ENCODE measurements around the gene CDK4.

Gene CDK4

GRCh38 chr12:57771236-57771872 is 19.2 kb upstream of the CDK4 start:
- DNase-seq: no peak

- no peak for DNase-seq
These were observed 18.6 kb upstream of the CDK4 start for GRCh38 chr12:57770734-57771133.

GRCh38 chr12:57769594-57769993 is 17.5 kb upstream of the CDK4 start:
- DNase-seq: no peak

- DNase-seq: no peak
These were observed 15.8 kb upstream of the CDK4 start for GRCh38 chr12:57767876-57768275.

- no peak for DNase-seq
These were observed 15.2 kb upstream of the CDK4 start for GRCh38 chr12:57767305-57767698.

- no peak for DNase-seq
These were observed 14.6 kb upstream of the CDK4 start, which contains the start of gene CYP27B1 for GRCh38 chr12:57766464-57767304. TSS of gene CYP27B1 (minus strand) at chr12:57767078. CDS start at chr12:57767041, 37 bp downstream.

- no peak for DNase-seq
These were observed 13.8 kb upstream of the CDK4 start for GRCh38 chr12:57765698-57766463.

- DNase-seq: no peak
These were observed 13.0 kb upstream of the CDK4 start for GRCh38 chr12:57765003-57765697.

GRCh38 chr12:57764662-57765002 is 12.5 kb upstream of the CDK4 start:
- DNase-seq: no peak

GRCh38 chr12:57763881-57764661 is 12.0 kb upstream of the CDK4 start:
- no peak for DNase-seq

- no peak for DNase-seq
These were observed 10.4 kb upstream of the CDK4 start for GRCh38 chr12:57762463-57762862.

- no peak for DNase-seq
These were observed 9.4 kb upstream of the CDK4 start for GRCh38 chr12:57761391-57761998.

GRCh38 chr12:57760347-57760982 is 8.4 kb upstream of the CDK4 start:
- no peak for DNase-seq

GRCh38 chr12:57759360-57759980 is 7.4 kb upstream of the CDK4 start:
- DNase-seq: no peak

GRCh38 chr12:57758552-57759359 is 6.6 kb upstream of the CDK4 start:
- no peak for DNase-seq

- no peak for DNase-seq
These were observed 5.7 kb upstream of the CDK4 start for GRCh38 chr12:57757771-57758170.

GRCh38 chr12:57756406-57757341 is 4.6 kb upstream of the CDK4 start:
- DNase-seq: no peak

- no peak for DNase-seq
These were observed 3.6 kb upstream of the CDK4 start for GRCh38 chr12:57755454-57756372.
